ENCODE measurements around the gene WSCD2. TPM values are rescaled to one million over a fixed set of nuclear protein-coding genes. Genes with fewer than 3 reads are reported as not detected.

The WSCD2 gene
- total and polyA plus RNA-seq, 2 of the 4 experiments (the other 2 are of a cell fraction): not detected

DNA sequence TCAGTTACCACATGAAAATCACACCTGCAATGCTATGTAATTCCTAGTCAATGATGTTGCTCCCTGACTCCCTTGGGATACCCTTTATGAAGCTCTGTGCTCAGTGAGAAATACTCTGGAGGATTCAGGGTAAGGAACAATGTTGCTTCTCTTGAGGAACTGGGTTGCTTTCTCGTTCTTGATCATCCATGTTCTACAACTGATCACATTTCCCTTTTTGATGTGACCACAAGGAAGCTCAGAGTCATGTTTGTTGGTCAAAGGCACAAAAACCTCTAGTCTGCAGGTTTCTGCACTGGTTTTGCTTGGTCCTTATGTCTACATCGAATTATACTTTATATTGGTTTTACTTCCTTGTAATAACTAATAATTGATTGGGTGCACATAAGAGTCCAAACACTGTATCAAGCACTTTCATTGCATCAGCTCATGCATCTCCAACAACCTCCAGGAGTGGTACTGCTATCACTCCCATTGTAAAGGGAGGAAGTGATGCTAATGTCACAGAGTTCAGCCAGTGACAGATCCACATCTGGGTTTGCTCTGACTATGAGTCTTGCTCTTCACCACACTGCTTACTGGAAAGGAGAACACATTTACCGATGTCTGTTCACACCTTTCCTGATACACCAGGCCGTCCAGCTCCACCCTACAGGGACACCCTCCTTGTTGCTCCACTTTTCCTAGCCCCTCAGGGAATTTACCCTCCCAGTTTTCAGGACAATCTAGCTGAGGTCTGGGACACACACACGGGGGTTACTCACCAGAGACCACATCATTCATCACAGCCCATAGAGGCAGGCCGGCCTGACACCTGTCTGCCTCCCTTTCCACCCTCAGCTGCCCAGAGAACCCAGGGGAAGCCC, 169.0 kb downstream of the WSCD2 start (continued):
- TF ChIP-seq SMC3 (IDR thresholded peaks at IDR 0.05; ENCODE audit: low read depth, low read length): no peak

- H4K20me1 ChIP-seq (ENCODE audit: insufficient read depth, low read length): no peaks in the 10 kb centered on the region
- no peak overlapping the region for H2AK9ac ChIP-seq (replicated peaks; ENCODE audit: low read depth, low read length, poor library complexity)
- H3K9me3 ChIP-seq (ENCODE audit: control insufficient read depth, insufficient read depth, low read length): no peaks in the 10 kb centered on the region
- no peak for DNase-seq
- no peak overlapping the region for H2AK5ac ChIP-seq (ENCODE audit: low read depth, low read length)
- H4K8ac ChIP-seq (ENCODE audit: low read depth in 2 of 2, low read length in 2 of 2): no peak overlapping the region
- H3K79me1 ChIP-seq (ENCODE audit: low read depth in 1 of 2, low read length in 2 of 2): no peaks in the 10 kb centered on the region
- dilution Hi-C loops (cut with HindIII; ENCODE audit: low sequenced_read_pairs, unreplicated experiment) (no loop called here), intact Hi-C loops (cut with micrococcal nuclease) (no loop called here), in situ Hi-C loops (cut with MboI; ENCODE audit: low sequenced_read_pairs) (no loop called here)
- H3K9ac ChIP-seq (ENCODE audit: low read depth, low read length): no peak overlapping the region
- no peak overlapping the region for H4K5ac ChIP-seq (ENCODE audit: low read depth, low read length)
- no peak for ATAC-seq (ENCODE audit: low read depth)
- no peak overlapping the region for H3K4me2 ChIP-seq (ENCODE audit: low read depth, low read length)
- no peak overlapping the region for H3K23ac ChIP-seq (ENCODE audit: low read depth, low read length)
- ChIA-PET CTCF (no interaction called here), POLR2A (ENCODE audit: unreplicated experiment) (no interaction called here)
- H3K4me1 ChIP-seq (ENCODE audit: control insufficient read depth, insufficient read depth, low read length): no peaks in the 10 kb centered on the region
- H2BK5ac ChIP-seq (ENCODE audit: low read depth, low read length, poor library complexity, severe bottlenecking): no peak overlapping the region
- no peak overlapping the region for H4K91ac ChIP-seq (ENCODE audit: insufficient read depth, low read depth, low read length)
- no peak overlapping the region for H2AFZ ChIP-seq (replicated peaks; ENCODE audit: low read length, poor library complexity)
- H2BK120ac ChIP-seq (ENCODE audit: low read depth, low read length): no peak overlapping the region
- no peak overlapping the region for H2BK15ac ChIP-seq (ENCODE audit: low read depth, low read length)
- TF ChIP-seq, protein P1, sequence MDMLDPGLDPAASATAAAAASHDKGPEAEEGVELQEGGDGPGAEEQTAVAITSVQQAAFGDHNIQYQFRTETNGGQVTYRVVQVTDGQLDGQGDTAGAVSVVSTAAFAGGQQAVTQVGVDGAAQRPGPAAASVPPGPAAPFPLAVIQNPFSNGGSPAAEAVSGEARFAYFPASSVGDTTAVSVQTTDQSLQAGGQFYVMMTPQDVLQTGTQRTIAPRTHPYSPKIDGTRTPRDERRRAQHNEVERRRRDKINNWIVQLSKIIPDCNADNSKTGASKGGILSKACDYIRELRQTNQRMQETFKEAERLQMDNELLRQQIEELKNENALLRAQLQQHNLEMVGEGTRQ (IDR thresholded peaks at IDR 0.05; ENCODE audit: low read depth, low read length): no peak
- TF ChIP-seq RAD21 (IDR thresholded peaks at IDR 0.05; ENCODE audit: low read length) (no peak), MXI1 (IDR thresholded peaks at IDR 0.05; ENCODE audit: borderline replicate concordance, low read depth, low read length) (no peak), MAZ (IDR thresholded peaks at IDR 0.05; ENCODE audit: borderline replicate concordance, low read depth, low read length) (no peak), MAFK (IDR thresholded peaks at IDR 0.05; ENCODE audit: low read depth, low read length) (no peak), POLR2A (IDR thresholded peaks at IDR 0.05; ENCODE audit: low read depth, low read length) (no peak), CEBPB (IDR thresholded peaks at IDR 0.05; ENCODE audit: low read depth, low read length) (no peak), RFX5 (IDR thresholded peaks at IDR 0.05; ENCODE audit: low read depth, low read length) (no peak)
- TF ChIP-seq, protein P2, sequence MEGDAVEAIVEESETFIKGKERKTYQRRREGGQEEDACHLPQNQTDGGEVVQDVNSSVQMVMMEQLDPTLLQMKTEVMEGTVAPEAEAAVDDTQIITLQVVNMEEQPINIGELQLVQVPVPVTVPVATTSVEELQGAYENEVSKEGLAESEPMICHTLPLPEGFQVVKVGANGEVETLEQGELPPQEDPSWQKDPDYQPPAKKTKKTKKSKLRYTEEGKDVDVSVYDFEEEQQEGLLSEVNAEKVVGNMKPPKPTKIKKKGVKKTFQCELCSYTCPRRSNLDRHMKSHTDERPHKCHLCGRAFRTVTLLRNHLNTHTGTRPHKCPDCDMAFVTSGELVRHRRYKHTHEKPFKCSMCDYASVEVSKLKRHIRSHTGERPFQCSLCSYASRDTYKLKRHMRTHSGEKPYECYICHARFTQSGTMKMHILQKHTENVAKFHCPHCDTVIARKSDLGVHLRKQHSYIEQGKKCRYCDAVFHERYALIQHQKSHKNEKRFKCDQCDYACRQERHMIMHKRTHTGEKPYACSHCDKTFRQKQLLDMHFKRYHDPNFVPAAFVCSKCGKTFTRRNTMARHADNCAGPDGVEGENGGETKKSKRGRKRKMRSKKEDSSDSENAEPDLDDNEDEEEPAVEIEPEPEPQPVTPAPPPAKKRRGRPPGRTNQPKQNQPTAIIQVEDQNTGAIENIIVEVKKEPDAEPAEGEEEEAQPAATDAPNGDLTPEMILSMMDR (conservative IDR thresholded peaks at IDR 0.05; ENCODE audit: low read depth, low read length): no peak
- H3K4ac ChIP-seq (ENCODE audit: low read depth, low read length): no peak overlapping the region
- BruUV-seq (replicated peaks): no TSS peak
- H3K56ac ChIP-seq (ENCODE audit: extremely low read depth, insufficient read depth, low read length): no peak overlapping the region
- 18% methylated on average over 2 of the region's 6 CpGs; no CpG with 5 or more reads in 1 of the 2 experiments for WGBS, 2 experiments (ENCODE audit: extremely low coverage in 2 of 2, insufficient read length in 1 of 2)
- no peak overlapping the region for H3K27ac ChIP-seq (ENCODE audit: insufficient read depth, low read length)
- H3K14ac ChIP-seq (replicated peaks; ENCODE audit: low read depth, low read length): no peak overlapping the region
- H3K4me3 ChIP-seq (ENCODE audit: insufficient read depth, low read depth, low read length): no peak overlapping the region
- no peaks in the 10 kb centered on the region for H3K9me1 ChIP-seq (ENCODE audit: insufficient read depth, low read length)
- no peaks in the 10 kb centered on the region for H3K36me3 ChIP-seq (ENCODE audit: control insufficient read depth, insufficient read depth, low read length)
- no peak overlapping the region for H3K18ac ChIP-seq (ENCODE audit: low read depth, low read length)
- no peaks in the 10 kb centered on the region for H3K27me3 ChIP-seq (ENCODE audit: control insufficient read depth, insufficient read depth, low read length)
- no peak overlapping the region for H2BK20ac ChIP-seq (ENCODE audit: low read depth, low read length)
Measured at GRCh38 chr12:108298761-108299275, 169.7 kb downstream of the WSCD2 start.

Data from IMR-90 (cell line).